Neural progenitor cell (in vitro differentiated cells): ENCODE data around the gene ORAI1.

ENCODE experiments used
- EZH2 ChIP-seq: fragments of 200-600 bp; sonication (generic); IDR thresholded peaks from 2 replicates; pipeline ENCODE4 v1.6.1; 2017; ENCODE audit warnings: antibody characterized with exemption, mild to moderate bottlenecking, moderate library complexity
- TF ChIP-seq, protein P1 (sequence below): fragments of 200-600 bp; sonication (generic); IDR thresholded peaks from 2 replicates; pipeline ENCODE4 v1.5.1; 2017; ENCODE audit warnings: antibody characterized with exemption, mild to moderate bottlenecking

GRCh38 chr12:121610239-121611149, 15.8 kb upstream of the ORAI1 start:
- TF ChIP-seq, protein P1, sequence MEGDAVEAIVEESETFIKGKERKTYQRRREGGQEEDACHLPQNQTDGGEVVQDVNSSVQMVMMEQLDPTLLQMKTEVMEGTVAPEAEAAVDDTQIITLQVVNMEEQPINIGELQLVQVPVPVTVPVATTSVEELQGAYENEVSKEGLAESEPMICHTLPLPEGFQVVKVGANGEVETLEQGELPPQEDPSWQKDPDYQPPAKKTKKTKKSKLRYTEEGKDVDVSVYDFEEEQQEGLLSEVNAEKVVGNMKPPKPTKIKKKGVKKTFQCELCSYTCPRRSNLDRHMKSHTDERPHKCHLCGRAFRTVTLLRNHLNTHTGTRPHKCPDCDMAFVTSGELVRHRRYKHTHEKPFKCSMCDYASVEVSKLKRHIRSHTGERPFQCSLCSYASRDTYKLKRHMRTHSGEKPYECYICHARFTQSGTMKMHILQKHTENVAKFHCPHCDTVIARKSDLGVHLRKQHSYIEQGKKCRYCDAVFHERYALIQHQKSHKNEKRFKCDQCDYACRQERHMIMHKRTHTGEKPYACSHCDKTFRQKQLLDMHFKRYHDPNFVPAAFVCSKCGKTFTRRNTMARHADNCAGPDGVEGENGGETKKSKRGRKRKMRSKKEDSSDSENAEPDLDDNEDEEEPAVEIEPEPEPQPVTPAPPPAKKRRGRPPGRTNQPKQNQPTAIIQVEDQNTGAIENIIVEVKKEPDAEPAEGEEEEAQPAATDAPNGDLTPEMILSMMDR = no peak
- TF ChIP-seq EZH2 = no peak
